ENCODE measurements around the gene KPNA6. TPM values are rescaled to one million over a fixed set of nuclear protein-coding genes. Genes with fewer than 3 reads are reported as not detected.
A peak's percentile ranks its signal among the peaks of the same experiment; 100 is the strongest.

Gene KPNA6
- 47.5 and 111 TPM in 2 replicates for total RNA-seq (2016; rRNA removed; fragmentation: Illumina TruSeq; extraction: Trizol)
- total RNA-seq (2016; cell fraction: cytosol; rRNA removed; fragmentation: Illumina TruSeq; extraction: Trizol; ENCODE audit: low read depth): 6.5 and 6.8 TPM in 2 replicates
- 45.2 and 102 TPM in 2 replicates for total RNA-seq (2016; cell fraction: insoluble cytoplasmic fraction; rRNA removed; fragmentation: Illumina TruSeq; extraction: Trizol)
- total RNA-seq (2016; cell fraction: membrane; rRNA removed; fragmentation: Illumina TruSeq; extraction: Trizol): 10.4 and 10.9 TPM in 2 replicates
- 29.9 and 31.0 TPM in 2 replicates for total RNA-seq (2016; cell fraction: nucleus; rRNA removed; fragmentation: Illumina TruSeq; extraction: Trizol)
- 18.6 and 22.0 TPM in 2 replicates for polyA plus RNA-seq (2011; rRNA removed)
- polyA plus RNA-seq (2011; cell fraction: cytosol; rRNA removed): 14.3 and 18.5 TPM in 2 replicates
- 9.5 and 12.0 TPM in 2 replicates for polyA plus RNA-seq (2011; cell fraction: nucleus; rRNA removed)
- polyA plus RNA-seq (2012): 12.5 and 14.5 TPM in 2 replicates
- 0.94 and 1.1 TPM in 2 replicates for polyA plus RNA-seq (2016; cell fraction: cytosol; fragmentation: Illumina TruSeq; extraction: Trizol; ENCODE audit: low read depth)
- 28.1 and 30.9 TPM in 2 replicates for polyA plus RNA-seq (2016; cell fraction: insoluble cytoplasmic fraction; fragmentation: Illumina TruSeq; extraction: Trizol; ENCODE audit: low read depth)
- 2.8 and 3.0 TPM in 2 replicates for polyA plus RNA-seq (2016; cell fraction: membrane; fragmentation: Illumina TruSeq; extraction: Trizol; ENCODE audit: low read depth)
- 21.6 and 24.1 TPM in 2 replicates for polyA plus RNA-seq (2016; cell fraction: nucleus; fragmentation: Illumina TruSeq; extraction: Trizol; ENCODE audit: insufficient read depth, low read depth)
- 46.5 and 64.8 TPM in 2 replicates for polyA minus RNA-seq (2011; rRNA and poly(A)+ RNA removed; ENCODE audit: low replicate concordance)
- polyA minus RNA-seq (2011; cell fraction: cytosol; rRNA and poly(A)+ RNA removed): 22.9 and 31.6 TPM in 2 replicates
- polyA minus RNA-seq (2011; cell fraction: nucleus; rRNA and poly(A)+ RNA removed): 14.4 and 17.8 TPM in 2 replicates
- Bru-seq, nascent RNA: percentile 76 among the genes with signal in this experiment
- percentile 90 among the genes with signal in this experiment for BruChase-seq, experiment 1, labeled RNA remaining after a 6-hour chase
- BruChase-seq, experiment 2, labeled RNA remaining after a 2-hour chase: percentile 85 among the genes with signal in this experiment
- long read RNA-seq, experiment 1, full-length matches to known transcripts: 12 of 23 reads
- long read RNA-seq, experiment 1, partial matches to known transcripts: 6 of 23 reads
- long read RNA-seq, experiment 1, other reads (novel, unspliced or antisense): 5 of 23 reads
- long read RNA-seq, experiment 2, full-length matches to known transcripts: 14 of 21 reads
- long read RNA-seq, experiment 2, partial matches to known transcripts: 5 of 21 reads
- long read RNA-seq, experiment 2, other reads (novel, unspliced or antisense): 2 of 21 reads

GRCh38 chr1:32107742-32108661 is at the start of gene KPNA6:
KPNA6 (plus strand) TSS chr1:32108056; CDS start chr1:32108131, 75 bp downstream.
- peak within 1 kb of the TSS; percentile 82 to 98 (median 92) for H3K4me3 ChIP-seq (replicated peaks in 1 of 3; ENCODE audit: insufficient read depth in 1 of 3, low read depth in 2 of 3, low read length in 3 of 3)
- intact Hi-C loops (cut with micrococcal nuclease; ENCODE audit: unreplicated experiment): loop anchor here (5.0 kb wide), 1 partner anchor 36 kb away; the partner anchor contains the start of gene TMEM39B
- H3K9me3 ChIP-seq (ENCODE audit: low read length): no peaks in the 10 kb centered on the region
- CTCF ChIA-PET (ENCODE audit: low intra/inter-chr PET ratio, low total read pairs): no interaction called here
- 1% methylated on average over 42 of the region's 45 CpGs for WGBS (ENCODE audit: low lambda C conversion rate)
- in situ Hi-C loops (cut with HindIII; ENCODE audit: extremely low pct_ligation_motif_present, low pct_unique_long_range_greater_than_20kb): no loop called here
- ATAC-seq (peak; percentile 83), FAIRE-seq (peak; percentile 97), DNase-seq (ENCODE audit: low spot score) (peak; percentile 92)
- 0 out of 5 replicates have a peak, but pooled peaks cover 0 to 5% of the 10 kb centered on the region in 2 experiments for H3K36me3 ChIP-seq (replicated peaks in 1 of 2; ENCODE audit: control insufficient read depth in 1 of 2, insufficient read depth in 2 of 2, low read length in 2 of 2)
- POLR2A ChIA-PET: interaction anchor here (0.6 to 2.9 kb wide), 18 partner anchors 9 to 813 kb away, joined by 3 to 37 read pairs (median 4); partner anchors contain the start of genes BSDC1, CCDC28B, KHDRBS1 and TMEM39B
- H3K9ac ChIP-seq (ENCODE audit: insufficient read depth, low read depth, low read length): peak within 1 kb of the TSS; percentile 98
- peaks cover 49% of the 10 kb centered on the region for H3K79me2 ChIP-seq (ENCODE audit: insufficient read depth, low read length)
- H3K4me1 ChIP-seq (ENCODE audit: insufficient read depth, low read length): peaks cover 53% of the 10 kb centered on the region
- H3K27ac ChIP-seq (ENCODE audit: extremely low read length, insufficient read depth, low read length): peak within 1 kb of the TSS; percentile 93
- no peaks in the 10 kb centered on the region; a peak in 1 of 5 replicates for H3K27me3 ChIP-seq (ENCODE audit: control insufficient read depth in 1 of 2, insufficient read depth in 2 of 2, low read length in 2 of 2)
- peaks cover 9% of the 10 kb centered on the region; the same call in 1 of the 2 replicates for H4K20me1 ChIP-seq (ENCODE audit: insufficient read depth, low read length)
- peak within 1 kb of the TSS; percentile 75 for H3K4me2 ChIP-seq (ENCODE audit: low read depth, low read length)
- peak within 1 kb of the TSS; percentile 70 for H2AFZ ChIP-seq (ENCODE audit: low read length)
- TSS peak; percentile 63 for BruUV-seq (replicated peaks)
- TF ChIP-seq DBP (CRISPR knock-in tag; IDR thresholded peaks at IDR 0.05; ENCODE audit: not compliant biosample characterization) (no peak), ZNF652 (CRISPR knock-in tag; IDR thresholded peaks at IDR 0.05; ENCODE audit: borderline replicate concordance, low read depth) (no peak), ZSCAN9 (CRISPR knock-in tag; IDR thresholded peaks at IDR 0.05; ENCODE audit: borderline replicate concordance) (no peak), ZNF841 (CRISPR knock-in tag; IDR thresholded peaks at IDR 0.05; ENCODE audit: borderline replicate concordance) (no peak), RAD51 (IDR thresholded peaks at IDR 0.05; ENCODE audit: borderline replicate concordance) (no peak), ZNF646 (CRISPR knock-in tag; IDR thresholded peaks at IDR 0.05) (no peak), ZNF329 (CRISPR knock-in tag; IDR thresholded peaks at IDR 0.05; ENCODE audit: low read depth) (0 out of 2 replicates have a peak, but pooled peaks have one; percentile 16), MIER2 (CRISPR knock-in tag; IDR thresholded peaks at IDR 0.05) (0 out of 2 replicates have a peak, but pooled peaks have one; percentile 9), TSC22D2 (CRISPR knock-in tag; IDR thresholded peaks at IDR 0.05; ENCODE audit: borderline replicate concordance) (peak; percentile 81; the same call in 1 of the 2 replicates)
